ENCODE results near the gene TNFRSF1B. TPM values are rescaled to one million over a fixed set of nuclear protein-coding genes. Genes with fewer than 3 reads are reported as not detected.

The TNFRSF1B gene
- total RNA-seq, 2 experiments from 2014 or later = 202 to 206 TPM

GRCh38 chr1:12167493-12168429 is 970 bp downstream of the TNFRSF1B start:
- ChIA-PET CTCF (interaction anchor here (1.4 to 2.0 kb wide), 2 partner anchors 11 to 43 kb away, joined by 4 to 6 read pairs; no protein-coding TSS in a partner anchor), POLR2A (interaction anchor here (0.6 to 5.1 kb wide), 5 partner anchors 10 to 260 kb away, joined by 3 to 25 read pairs (median 3); no protein-coding TSS in a partner anchor)

DNA sequence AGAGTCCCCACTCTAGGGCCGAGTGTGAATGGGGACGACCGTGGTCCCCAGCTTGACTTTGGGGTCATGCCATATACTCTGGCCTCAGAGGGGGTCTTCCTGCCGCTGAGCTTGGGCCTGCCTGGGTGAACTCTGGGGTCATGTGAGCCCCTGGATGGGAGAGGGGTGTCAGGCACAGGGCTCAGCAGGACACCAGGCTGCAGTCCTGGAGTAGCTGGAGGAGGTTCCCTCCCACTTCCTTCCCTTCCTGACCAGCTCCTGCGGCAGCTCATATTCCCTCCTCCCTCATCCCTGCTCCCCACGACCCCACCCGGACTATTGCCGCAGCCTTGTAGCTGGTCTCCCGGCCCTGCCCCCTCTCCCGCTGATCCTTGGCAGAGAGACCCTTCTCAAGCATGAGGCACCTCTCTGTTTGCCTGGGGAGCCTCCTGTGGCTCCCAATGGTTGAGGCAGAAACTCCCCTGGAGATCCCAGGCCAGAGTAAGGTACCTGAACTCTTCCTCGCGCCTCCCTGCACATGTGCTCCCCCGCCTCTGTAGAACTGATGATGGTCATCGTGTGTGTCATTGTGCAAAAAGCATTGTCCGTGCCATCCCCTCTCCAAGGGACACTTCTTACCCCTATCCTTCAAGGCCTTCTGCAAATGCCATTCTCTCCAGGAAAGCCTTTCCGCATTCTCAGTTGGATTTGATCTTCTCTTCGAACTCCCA is 1.8 kb downstream of the TNFRSF1B start:
- ChIA-PET CTCF (interaction anchor here (1.2 to 2.0 kb wide), 4 partner anchors 11 to 44 kb away, joined by 3 to 6 read pairs (median 4); no protein-coding TSS in a partner anchor), POLR2A (interaction anchor here (0.9 to 5.1 kb wide), 4 partner anchors 10 to 261 kb away, joined by 3 to 25 read pairs (median 3); no protein-coding TSS in a partner anchor)

GRCh38 chr1:12169442-12170135 is 2.8 kb downstream of the TNFRSF1B start:
- ChIA-PET CTCF (interaction anchor here (1.2 to 2.0 kb wide), 3 partner anchors 19 to 45 kb away, joined by 3 to 6 read pairs (median 4); no protein-coding TSS in a partner anchor), POLR2A (interaction anchor here (0.9 to 5.1 kb wide), 2 partner anchors 9 to 13 kb away, joined by 3 to 25 read pairs; no protein-coding TSS in a partner anchor)

GRCh38 chr1:12170263-12170671 is 3.5 kb downstream of the TNFRSF1B start:
- CTCF ChIA-PET = no interaction called here
- POLR2A ChIA-PET = no interaction called here

DNA sequence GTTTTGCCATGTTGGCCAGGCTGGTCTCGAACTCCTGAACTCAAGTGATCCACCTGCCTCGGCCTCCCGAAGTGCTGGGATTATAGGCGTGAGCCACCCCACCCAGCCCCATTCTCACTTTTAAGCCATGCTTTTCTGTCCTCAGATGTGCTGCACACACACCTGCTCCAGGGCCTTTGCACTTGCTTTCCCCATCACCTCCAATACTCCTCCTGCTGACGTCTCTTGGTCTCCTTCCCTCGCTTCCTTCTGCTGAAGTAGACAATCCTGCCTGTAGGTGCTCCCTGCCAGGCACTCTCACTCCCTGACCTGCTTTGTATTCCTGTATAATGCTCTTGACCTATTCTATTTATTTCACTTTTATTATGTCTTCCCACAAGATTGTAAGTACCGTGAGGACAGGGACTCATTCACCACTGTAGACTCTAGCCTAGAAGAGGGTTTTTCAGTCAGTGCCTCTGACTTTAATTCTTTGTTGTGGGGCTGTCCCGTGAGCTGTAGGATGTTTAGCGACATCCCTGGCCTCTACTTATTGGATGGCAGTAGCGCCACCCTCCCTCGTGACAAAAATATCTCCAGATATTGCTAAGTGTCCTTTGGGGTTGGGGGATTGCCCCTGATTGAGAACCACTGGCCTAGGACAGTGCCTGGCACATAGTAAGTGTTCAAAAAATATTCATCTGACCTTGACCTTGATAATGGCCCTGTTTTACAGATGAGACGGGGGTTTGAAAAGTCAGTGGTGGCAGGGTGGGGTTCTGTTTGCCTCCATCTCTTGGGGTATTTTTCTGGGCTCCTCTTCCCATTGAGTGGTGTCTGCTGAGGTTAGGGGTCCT is 4.6 kb downstream of the TNFRSF1B start:
- CTCF ChIA-PET = interaction anchor here (1.0 to 1.5 kb wide), 4 partner anchors 8 to 53 kb away, joined by 3 to 4 read pairs (median 3); no protein-coding TSS in a partner anchor
- POLR2A ChIA-PET = interaction anchor here (2.4 kb wide), 1 partner anchor 8 kb away, joined by 9 read pairs; no protein-coding TSS in a partner anchor

DNA sequence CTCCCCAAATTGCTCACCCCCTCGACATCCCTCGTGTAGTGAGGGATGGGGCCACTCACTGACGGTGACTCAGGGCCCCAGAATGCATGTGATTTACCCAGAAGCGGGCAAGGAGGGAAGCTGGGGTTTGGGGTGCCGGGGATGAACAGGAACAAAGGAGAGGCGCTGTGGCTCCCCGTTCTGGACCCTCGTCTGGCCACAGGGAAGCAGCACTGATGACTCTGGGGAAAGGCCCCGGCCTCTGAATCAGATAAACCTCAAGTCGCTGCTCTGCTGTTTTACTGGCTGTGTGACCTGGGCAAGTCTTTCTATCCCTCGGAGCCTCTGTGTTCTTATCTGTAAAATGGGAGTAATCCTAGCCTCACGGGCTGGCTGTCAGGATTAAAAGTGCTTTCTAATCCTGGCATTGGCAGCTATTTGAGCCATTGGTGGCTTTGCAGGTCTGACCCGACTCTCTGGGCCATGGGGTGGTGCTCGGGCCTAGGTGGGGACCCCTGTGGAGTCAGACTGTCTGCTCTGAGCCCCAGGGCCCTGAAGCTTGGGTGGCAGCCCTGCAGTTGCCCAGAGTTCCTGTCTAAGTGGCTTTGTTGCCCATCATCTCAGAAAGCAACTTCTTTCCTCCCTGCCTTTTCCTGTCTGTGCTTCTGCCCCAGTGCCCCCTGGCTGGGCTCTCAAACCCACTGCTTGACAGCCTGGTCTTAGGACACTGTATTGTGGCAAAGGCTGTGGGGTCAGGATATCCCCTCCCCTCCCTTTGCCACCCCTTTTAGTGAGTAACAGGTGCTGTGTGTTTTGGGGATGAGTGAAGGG is 5.5 kb downstream of the TNFRSF1B start:
- ChIA-PET CTCF (interaction anchor here (1.0 to 1.5 kb wide), 4 partner anchors 9 to 54 kb away, joined by 3 to 4 read pairs (median 3); no protein-coding TSS in a partner anchor), POLR2A (interaction anchor here (2.4 kb wide), 1 partner anchor 9 kb away, joined by 9 read pairs; no protein-coding TSS in a partner anchor)

DNA sequence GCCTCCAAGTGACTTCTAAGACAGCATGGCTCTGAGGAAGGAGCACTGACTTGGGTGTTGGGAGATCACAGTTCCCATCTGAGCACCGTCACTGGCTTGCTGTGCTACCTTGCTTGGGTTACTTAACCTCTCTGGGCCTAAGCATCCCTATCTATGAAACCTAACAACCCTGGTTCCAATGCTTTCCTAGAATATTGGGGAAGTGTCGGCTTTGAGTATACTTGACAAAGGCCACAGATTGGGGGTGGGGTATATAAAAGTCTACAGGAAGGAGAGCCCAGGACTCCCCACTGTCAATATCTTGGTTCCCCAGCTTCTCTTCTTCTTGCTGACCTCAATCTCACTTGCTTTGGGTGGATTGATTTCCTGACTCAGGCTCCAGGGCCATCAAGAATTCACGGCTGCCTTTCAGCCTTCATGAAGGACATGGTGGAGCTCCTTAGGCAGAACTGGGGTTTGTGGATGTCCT is 6.3 kb downstream of the TNFRSF1B start:
- CTCF ChIA-PET = interaction anchor here (1.0 to 1.9 kb wide), 3 partner anchors 11 to 57 kb away, joined by 3 to 9 read pairs (median 3); no protein-coding TSS in a partner anchor
- POLR2A ChIA-PET = interaction anchor here (2.4 kb wide), 1 partner anchor 10 kb away, joined by 9 read pairs; no protein-coding TSS in a partner anchor

DNA sequence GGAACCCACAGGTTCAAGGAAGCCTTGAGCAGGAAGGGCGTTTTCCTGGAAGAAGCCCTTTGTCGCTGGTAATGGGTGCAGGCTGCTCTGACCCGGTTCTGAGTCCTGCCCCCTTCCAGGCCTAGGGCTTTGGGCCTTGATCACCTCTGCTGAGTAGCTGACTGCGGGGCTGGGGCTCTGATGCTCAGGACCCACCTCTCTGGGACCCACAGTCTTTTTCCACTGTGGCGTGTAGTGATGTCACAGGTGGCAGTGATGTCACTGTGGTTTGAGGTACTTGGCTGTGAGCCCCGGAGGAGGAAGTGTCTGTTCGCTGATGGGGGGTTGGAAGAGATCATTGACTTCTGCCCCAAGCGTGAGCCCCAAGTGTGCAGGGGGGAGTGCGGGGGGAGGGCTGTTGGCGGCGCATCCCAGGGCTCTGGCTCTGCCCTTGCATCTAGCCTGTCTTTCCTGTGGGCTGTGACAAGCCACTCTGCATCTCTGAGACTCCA is 6.9 kb downstream of the TNFRSF1B start:
- ChIA-PET CTCF (interaction anchor here (1.0 to 1.9 kb wide), 2 partner anchors 11 to 57 kb away, joined by 3 to 9 read pairs; no protein-coding TSS in a partner anchor), POLR2A (interaction anchor here (0.7 to 2.4 kb wide), 2 partner anchors 11 to 20 kb away, joined by 3 to 9 read pairs; no protein-coding TSS in a partner anchor)

- ChIA-PET CTCF (no interaction called here), POLR2A (interaction anchor here (0.6 kb wide), 1 partner anchor 443 kb away, joined by 3 read pairs; the partner anchor contains the start of gene DHRS3)
Observed at GRCh38 chr1:12174924-12175810, 8.4 kb downstream of the TNFRSF1B start.

GRCh38 chr1:12176298-12177118 is 9.7 kb downstream of the TNFRSF1B start:
- ChIA-PET CTCF (interaction anchor here (0.6 to 2.8 kb wide), 6 partner anchors 14 to 246 kb away, joined by 3 to 24 read pairs (median 6); no protein-coding TSS in a partner anchor), POLR2A (interaction anchor here (0.8 to 3.2 kb wide), 4 partner anchors 10 to 26 kb away, joined by 3 to 25 read pairs (median 14); partner anchors contain the start of gene TNFRSF1B)

- POLR2A ChIA-PET = interaction anchor here (0.5 to 3.2 kb wide), 13 partner anchors 10 to 91 kb away, joined by 3 to 25 read pairs (median 5); partner anchors contain the start of gene TNFRSF1B
- CTCF ChIA-PET = interaction anchor here (0.6 to 2.8 kb wide), 12 partner anchors 15 to 245 kb away, joined by 3 to 24 read pairs (median 4); no protein-coding TSS in a partner anchor
Observed at GRCh38 chr1:12177156-12177998, 10.6 kb downstream of the TNFRSF1B start.

GRCh38 chr1:12177999-12178441 is 11.2 kb downstream of the TNFRSF1B start:
- ChIA-PET CTCF (interaction anchor here (0.6 to 2.8 kb wide), 14 partner anchors 11 to 110 kb away, joined by 3 to 24 read pairs (median 4); no protein-coding TSS in a partner anchor), POLR2A (interaction anchor here (0.5 to 3.2 kb wide), 13 partner anchors 9 to 270 kb away, joined by 3 to 25 read pairs (median 5); partner anchors contain the start of gene TNFRSF1B)

DNA sequence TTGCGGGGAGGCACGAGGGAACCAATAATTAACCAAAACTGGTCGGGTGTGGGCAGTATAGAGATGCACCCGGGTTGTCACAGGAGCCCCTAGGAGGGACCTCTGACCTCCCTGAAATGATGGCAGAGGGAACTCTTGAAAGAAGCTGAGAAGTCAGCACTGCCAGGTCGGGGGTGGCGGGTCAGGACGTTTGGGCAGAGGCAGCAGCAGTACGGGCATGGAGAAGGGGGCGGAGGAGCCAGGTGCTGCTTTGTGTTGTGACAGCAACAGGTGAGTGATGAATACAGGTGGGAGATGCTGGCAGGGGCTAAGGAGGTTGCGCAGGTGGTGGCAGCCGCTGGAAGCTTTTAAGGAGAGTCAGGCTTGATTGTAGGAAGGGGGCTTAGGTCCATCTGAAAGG is 11.7 kb downstream of the TNFRSF1B start:
- CTCF ChIA-PET = interaction anchor here (1.0 to 2.8 kb wide), 11 partner anchors 10 to 111 kb away, joined by 3 to 24 read pairs (median 4); no protein-coding TSS in a partner anchor
- POLR2A ChIA-PET = interaction anchor here (0.8 to 3.2 kb wide), 9 partner anchors 9 to 271 kb away, joined by 3 to 25 read pairs (median 6); partner anchors contain the start of gene TNFRSF1B

Measured in activated CD8-positive, alpha-beta memory T cell treated with anti-CD3 and anti-CD28 coated beads for 36 hours (primary cell).